ENCODE measurements around the gene PHKA1.
A peak's percentile ranks its signal among the peaks of the same experiment; 100 is the strongest.
"Not testable (repeated sequence)": the region's sequence is repeated elsewhere in the genome, so short reads cannot be mapped to it uniquely, and the experiment has no call there.

The PHKA1 gene

DNA sequence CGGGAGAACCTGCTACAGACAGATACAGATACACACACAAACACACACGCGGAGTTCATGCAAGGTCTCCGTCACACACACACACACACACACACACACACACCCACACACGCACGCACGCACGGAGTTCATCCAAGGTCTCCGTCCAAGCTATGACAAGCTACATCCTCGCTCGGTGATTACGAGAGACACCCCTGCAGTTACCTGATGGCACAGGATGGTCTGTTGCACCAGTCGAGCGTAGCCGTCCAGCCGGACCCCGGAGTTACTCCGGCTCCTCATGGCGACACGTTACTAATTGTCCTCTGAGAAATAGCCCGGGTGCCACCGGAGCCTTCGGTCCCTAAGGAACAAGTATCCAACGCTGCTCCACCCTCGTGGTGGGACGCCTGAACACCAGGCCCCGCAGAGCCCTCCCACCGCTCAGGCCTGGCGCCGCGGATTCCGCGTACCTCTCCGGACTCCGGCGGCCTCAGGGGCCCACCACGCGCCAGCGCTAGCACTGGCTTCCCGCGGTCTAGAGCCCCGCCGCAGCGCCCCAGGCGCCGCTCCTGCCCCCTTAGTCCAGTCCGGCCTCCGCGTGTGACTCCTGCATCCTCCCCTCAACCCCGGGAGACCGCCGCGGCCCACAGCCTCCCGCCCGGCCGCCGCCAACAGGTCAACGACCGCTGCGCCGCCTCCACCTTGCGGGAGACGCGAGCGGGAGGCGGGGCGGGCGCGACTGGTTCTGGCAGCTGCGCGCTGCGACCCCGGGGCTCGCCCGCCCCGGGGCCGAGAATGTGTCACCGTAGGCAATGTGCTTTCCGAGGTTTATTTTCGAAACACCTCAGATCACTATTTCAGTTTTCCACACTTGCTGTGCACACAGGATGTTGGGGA, at the start of gene PHKA1:
Gene PHKA1 (minus strand): TSS at position 708 of the 879 bp plus-strand sequence. CDS start 426 bp downstream, at position 282.
- not testable (repeated sequence) for FAIRE-seq; DNase-seq (ENCODE audit: insufficient read length, low spot score)

DNA sequence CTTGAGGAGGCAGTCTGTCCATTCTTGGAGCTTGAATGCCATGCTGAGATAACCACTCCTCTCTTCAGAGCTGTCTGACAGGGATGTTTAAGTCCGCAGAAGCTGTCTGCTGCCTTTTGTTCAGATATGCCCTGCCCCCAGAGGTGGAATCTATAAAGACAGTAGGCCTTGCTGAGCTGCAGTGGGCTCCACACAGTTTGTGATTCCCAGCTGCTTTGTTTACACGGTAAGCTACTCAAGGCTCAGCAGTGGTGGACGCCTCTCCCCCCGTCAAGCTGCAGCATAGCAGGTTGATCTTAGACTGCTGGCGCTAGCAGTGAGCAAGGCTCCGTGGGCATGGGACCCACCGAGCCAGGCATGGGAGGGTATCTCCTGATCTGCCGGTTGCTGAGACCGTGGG, 46.3 kb upstream of the PHKA1 start:
- DNase-seq (ENCODE audit: insufficient read length, low spot score); FAIRE-seq: not testable (repeated sequence)

DNA sequence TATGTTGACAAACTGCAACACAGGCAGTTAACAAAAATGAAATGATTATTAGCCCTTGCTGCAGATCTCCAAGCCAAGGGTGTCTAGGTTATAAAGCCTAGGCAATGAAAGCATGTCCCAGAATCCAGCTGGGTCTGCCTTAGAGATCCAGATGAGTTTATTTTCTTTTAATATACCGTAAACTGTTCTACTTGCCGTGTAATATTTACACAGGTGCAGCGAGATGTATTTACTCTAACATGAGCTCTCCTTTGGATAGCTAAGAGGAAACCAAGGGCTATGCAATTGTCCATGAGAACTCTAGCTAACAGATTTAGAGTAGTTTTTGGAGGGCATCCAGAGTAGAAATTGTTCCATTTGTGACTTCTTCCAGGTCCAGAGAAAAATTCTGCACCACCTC, 34.4 kb upstream of the PHKA1 start:
- DNase-seq (ENCODE audit: insufficient read length, low spot score); FAIRE-seq: not testable (repeated sequence)

DNA sequence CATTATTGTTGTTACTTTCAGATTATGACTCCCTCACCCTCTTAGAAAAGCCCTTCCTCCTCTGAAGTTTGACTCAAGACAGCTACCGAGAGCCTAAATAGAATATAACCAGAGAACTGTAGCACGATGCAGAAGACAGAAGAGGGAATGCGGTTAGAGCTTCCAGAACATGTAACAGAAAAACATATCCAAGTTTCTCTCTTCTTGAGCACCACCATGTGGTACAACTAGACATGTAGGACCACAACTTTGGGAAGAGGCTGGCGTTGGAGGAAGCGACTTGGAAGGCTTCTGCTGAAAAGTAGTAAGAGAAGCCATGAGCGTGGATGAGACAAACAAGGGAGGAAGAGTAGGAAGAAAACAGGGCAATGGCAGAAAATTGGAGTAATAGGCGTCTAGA, 31.4 kb upstream of the PHKA1 start:
- FAIRE-seq: not testable (repeated sequence)

DNA sequence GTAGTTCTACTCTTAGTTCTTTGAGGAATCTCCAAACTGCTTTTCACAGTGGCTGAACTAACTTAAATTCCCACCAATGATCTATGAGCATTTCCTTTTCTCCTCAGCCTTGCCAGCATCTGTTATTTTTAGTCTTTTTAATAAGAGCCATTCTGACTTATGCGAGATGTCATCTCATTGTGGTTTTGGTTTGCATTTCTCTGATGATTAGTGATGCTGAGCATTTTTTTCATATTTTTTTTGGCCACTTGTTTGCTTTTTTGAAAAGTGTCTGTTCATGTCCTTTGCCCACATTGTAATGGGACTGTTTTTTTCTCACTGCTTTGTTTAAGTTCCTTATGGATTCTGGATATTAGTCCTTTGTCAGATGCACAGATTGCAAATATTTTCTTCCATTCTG, 21.5 kb upstream of the PHKA1 start:
- TF ChIP-seq, protein P1, sequence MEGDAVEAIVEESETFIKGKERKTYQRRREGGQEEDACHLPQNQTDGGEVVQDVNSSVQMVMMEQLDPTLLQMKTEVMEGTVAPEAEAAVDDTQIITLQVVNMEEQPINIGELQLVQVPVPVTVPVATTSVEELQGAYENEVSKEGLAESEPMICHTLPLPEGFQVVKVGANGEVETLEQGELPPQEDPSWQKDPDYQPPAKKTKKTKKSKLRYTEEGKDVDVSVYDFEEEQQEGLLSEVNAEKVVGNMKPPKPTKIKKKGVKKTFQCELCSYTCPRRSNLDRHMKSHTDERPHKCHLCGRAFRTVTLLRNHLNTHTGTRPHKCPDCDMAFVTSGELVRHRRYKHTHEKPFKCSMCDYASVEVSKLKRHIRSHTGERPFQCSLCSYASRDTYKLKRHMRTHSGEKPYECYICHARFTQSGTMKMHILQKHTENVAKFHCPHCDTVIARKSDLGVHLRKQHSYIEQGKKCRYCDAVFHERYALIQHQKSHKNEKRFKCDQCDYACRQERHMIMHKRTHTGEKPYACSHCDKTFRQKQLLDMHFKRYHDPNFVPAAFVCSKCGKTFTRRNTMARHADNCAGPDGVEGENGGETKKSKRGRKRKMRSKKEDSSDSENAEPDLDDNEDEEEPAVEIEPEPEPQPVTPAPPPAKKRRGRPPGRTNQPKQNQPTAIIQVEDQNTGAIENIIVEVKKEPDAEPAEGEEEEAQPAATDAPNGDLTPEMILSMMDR (IDR thresholded peaks at IDR 0.05; ENCODE audit: insufficient read depth, missing control alignments): no peak
- no peak for DNase-seq (ENCODE audit: insufficient read length, low spot score)
- FAIRE-seq: no peak

More for the DNA sequence above, 31.4 kb upstream of the PHKA1 start:
- not testable (repeated sequence) for DNase-seq (ENCODE audit: insufficient read length, low spot score)

DNA sequence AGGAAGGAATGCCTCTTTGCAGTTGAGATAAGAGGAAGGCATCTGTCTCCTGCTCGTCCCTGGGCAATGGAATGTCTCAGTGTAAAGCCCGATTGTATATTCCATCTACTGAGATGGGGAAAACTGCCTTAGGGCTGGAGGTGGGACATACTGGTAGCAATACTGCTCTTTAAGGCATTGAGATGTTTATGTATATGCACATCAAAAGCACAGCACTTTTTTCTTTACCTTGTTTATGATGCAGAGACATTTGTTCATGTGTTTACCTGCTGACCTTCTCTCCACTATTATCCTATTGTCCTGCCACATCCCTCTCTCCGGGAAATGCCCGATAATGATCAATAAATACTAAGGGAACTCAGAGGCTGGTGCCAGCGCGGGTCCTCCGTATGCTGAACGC, 19.5 kb upstream of the PHKA1 start:
- DNase-seq (ENCODE audit: insufficient read length, low spot score); FAIRE-seq: not testable (repeated sequence)

DNA sequence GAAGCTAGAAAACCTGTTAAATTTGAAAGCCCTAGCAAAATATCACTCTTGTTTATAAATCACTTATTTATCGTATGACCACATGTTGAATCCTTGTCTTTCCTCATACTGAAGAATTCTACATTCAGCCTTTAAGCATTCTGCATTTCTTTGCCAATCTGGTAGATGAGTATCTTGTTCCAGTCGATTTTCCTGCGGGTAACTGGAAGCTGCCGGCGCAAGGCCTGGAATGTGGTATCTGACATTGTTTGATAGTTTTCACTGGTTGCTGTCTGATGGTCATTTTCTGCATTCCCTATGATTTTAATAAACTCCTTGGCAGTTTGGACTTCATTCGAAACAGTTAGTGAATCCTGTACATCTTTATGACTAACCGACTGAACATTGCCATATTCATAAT, 13.7 kb upstream of the PHKA1 start:
- no peak for FAIRE-seq
- DNase-seq (ENCODE audit: insufficient read length, low spot score): no peak
- TF ChIP-seq, protein P1 (IDR thresholded peaks at IDR 0.05; ENCODE audit: insufficient read depth, missing control alignments): no peak

DNA sequence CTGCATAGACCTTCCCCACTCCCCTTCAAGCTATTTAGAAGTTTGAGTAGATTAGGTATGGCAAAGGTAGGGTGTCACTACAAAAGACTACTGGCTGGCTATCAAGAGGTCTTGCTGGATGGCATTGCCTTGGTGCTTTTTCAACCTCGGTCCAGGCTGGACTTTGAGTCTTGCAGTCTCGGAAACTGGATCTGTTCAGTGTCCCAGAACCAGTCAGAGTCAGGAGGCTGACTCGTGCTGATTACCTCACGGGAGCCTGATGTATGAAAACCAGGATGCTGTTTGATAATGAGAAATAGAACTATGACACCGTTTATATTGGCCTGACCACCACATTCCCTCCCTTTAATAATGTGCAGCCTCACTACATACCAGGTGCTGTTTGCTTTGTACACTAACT, 2.7 kb upstream of the PHKA1 start:
- no peak for DNase-seq (ENCODE audit: insufficient read length, low spot score)
- TF ChIP-seq, protein P1 (IDR thresholded peaks at IDR 0.05; ENCODE audit: insufficient read depth, missing control alignments): no peak
- no peak for FAIRE-seq

DNA sequence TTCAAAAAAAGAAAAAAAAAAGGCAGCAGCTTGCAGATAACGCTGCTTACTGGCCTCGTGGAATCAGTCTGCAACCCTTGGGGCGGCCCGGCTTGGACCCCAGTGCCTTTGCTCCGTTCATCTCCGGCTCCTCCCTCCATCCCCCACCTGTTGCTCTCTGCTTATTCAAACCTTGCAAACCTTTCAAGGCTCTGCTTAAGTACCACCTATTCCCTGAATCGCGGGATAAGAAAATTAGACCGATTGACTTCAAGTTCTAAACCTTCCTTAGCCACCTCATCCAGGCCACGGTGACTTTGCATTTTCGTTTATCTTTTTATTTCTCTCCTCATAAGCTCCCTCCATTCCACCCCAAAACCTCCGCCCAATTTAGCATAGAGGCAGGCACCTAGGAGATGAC, 1.4 kb upstream of the PHKA1 start:
- TF ChIP-seq, protein P1 (IDR thresholded peaks at IDR 0.05; ENCODE audit: insufficient read depth, missing control alignments): no peak
- FAIRE-seq: no peak

DNA sequence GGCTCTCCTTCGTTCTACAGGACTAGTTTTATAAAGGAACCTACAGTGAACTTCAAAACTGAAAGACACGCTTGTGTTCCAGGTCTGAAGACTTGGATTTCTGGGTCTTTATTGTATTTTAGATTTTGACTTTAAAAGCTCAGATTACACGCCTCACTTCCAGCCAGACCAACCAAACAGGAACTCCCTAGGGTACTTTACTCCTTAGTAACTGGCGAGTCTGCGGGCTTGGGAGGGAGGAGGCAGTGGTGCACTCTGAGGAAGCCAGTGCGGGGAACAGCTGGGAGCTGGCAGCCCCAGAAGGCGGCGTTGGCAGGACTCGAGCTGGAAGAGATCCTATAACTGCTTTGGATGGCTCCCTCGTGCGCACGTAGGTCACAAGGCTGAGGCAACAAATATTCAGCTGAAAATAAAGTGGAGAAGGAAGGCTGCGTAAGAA, 391 bp upstream of the PHKA1 start:
- TF ChIP-seq, protein P1 (IDR thresholded peaks at IDR 0.05; ENCODE audit: insufficient read depth, missing control alignments): no peak
- DNase-seq (ENCODE audit: insufficient read length, low spot score) (peak; percentile 17), FAIRE-seq (no peak)

More for the DNA sequence above, 1.4 kb upstream of the PHKA1 start:
- no peak for DNase-seq (ENCODE audit: insufficient read length, low spot score)

Data from D721Med (cell line).